HepG2 (cell line): ENCODE measurements around the gene SYCE3. TPM values are rescaled to one million over a fixed set of nuclear protein-coding genes. Genes with fewer than 3 reads are reported as not detected.

Experiments
- ATAC-seq: fragments of 200-7000 bp; cut with Tn5 transposase; 3 replicates; pipeline ENCODE4 v1.9.1; 2020; ENCODE audit warnings: mild to moderate bottlenecking, moderate library complexity
- BruUV-seq: library from RNA; stranded (reverse); fragments of 400-500 nt; replicated peaks from 2 replicates; lab custom pipeline; 2021; lab: Mats Ljungman, UMichigan
- CTCF ChIA-PET: fragments of 300-600 bp; formaldehyde crosslinking; extraction: SDS; loops from one replicate; lab custom pipeline; 2021; ENCODE audit warnings: low total read pairs, inconsistent platforms, low intra/inter-chr PET ratio; lab: Yijun Ruan, JAX
- POLR2A ChIA-PET: fragments of 350-600 bp; sonication (Branson Sonifier 250); formaldehyde crosslinking; loops from one replicate; lab custom pipeline; 2020; ENCODE audit warnings: antibody characterized with exemption, inconsistent platforms; lab: Yijun Ruan, JAX
- DNase-seq: peaks from one replicate; pipeline ENCODE4 v3.0.0-alpha.2; 2015; ENCODE audit warnings: low spot score
- FAIRE-seq: peaks from 3 replicates; lab custom pipeline; 2011; peaks lifted over from hg19 to GRCh38; lab: Jason Lieb, UNC
- H2AFZ ChIP-seq: one replicate; pipeline ENCODE4 v1.6.1; 2011; ENCODE audit warnings: low read length, inconsistent platforms
- H3K27ac ChIP-seq: fragments of 300-600 bp; 3 replicates; pipeline ENCODE4 v1.8.0; 2011; ENCODE audit warnings: mixed run types, mild to moderate bottlenecking, mixed read lengths, low read length, inconsistent platforms; ENCODE audit not compliant: insufficient read depth; ENCODE audit errors: extremely low read length
- H3K27me3 ChIP-seq, 2 experiments: fragments of 200-600 bp in 1 of 2; 2 replicates in 1 of 2; 3 replicates in 1 of 2; pipeline versions ENCODE4 v1.6.0 to v1.8.0; 2011; ENCODE audit warnings: low read length in 2 of 2, mild to moderate bottlenecking in 2 of 2, moderate library complexity in 2 of 2, inconsistent platforms in 1 of 2; ENCODE audit not compliant: insufficient read depth in 2 of 2, control insufficient read depth in 1 of 2
- H3K36me3 ChIP-seq, 2 experiments: fragments of 200-600 bp in 1 of 2; replicated peaks in 1 of 2; 2 replicates in 1 of 2; 3 replicates in 1 of 2; pipeline versions ENCODE4 v1.5.1 to v1.8.0; 2011; ENCODE audit warnings: low read length in 2 of 2, inconsistent platforms in 1 of 2; ENCODE audit not compliant: insufficient read depth in 2 of 2, control insufficient read depth in 1 of 2
- H3K4me1 ChIP-seq: 2 replicates; pipeline ENCODE4 v1.5.1; 2012; ENCODE audit warnings: low read length, inconsistent platforms; ENCODE audit not compliant: insufficient read depth
- H3K4me2 ChIP-seq: 2 replicates; pipeline ENCODE4 v1.6.0; 2011; ENCODE audit warnings: low read depth, low read length, inconsistent platforms
- H3K4me3 ChIP-seq, 3 experiments: fragments of 200-600 bp in 1 of 3; sonication (generic), shearing (Covaris generic) in 1 of 3; replicated peaks in 1 of 3; 2 replicates each; pipeline ENCODE4 v1.5.1; 2011 to 2016; ENCODE audit warnings: low read length in 3 of 3, inconsistent platforms in 2 of 3, low read depth in 2 of 3, mild to moderate bottlenecking in 2 of 3, control low read depth in 1 of 3, mixed read lengths in 1 of 3; ENCODE audit not compliant: insufficient read depth in 1 of 3
- H3K79me2 ChIP-seq: one replicate; pipeline ENCODE4 v1.6.1; 2011; ENCODE audit warnings: low read length, inconsistent platforms; ENCODE audit not compliant: insufficient read depth
- H3K9ac ChIP-seq: 2 replicates; pipeline ENCODE4 v1.6.0; 2011; ENCODE audit warnings: mild to moderate bottlenecking, low read depth, low read length, inconsistent platforms; ENCODE audit not compliant: insufficient read depth
- H3K9me3 ChIP-seq: 2 replicates; pipeline ENCODE4 v1.5.1; 2012; ENCODE audit warnings: mild to moderate bottlenecking, low read length
- H4K20me1 ChIP-seq: 2 replicates; pipeline ENCODE4 v1.6.0; 2011; ENCODE audit warnings: inconsistent platforms, mild to moderate bottlenecking, low read length, moderate library complexity; ENCODE audit not compliant: insufficient read depth
- BCL6 ChIP-seq: IDR thresholded peaks from 2 replicates; pipeline ENCODE4 v1.6.1; 2016; ENCODE audit warnings: missing genetic modification reagents, missing compliant biosample characterization
- DR1 ChIP-seq: sonication (generic); formaldehyde crosslinking; IDR thresholded peaks from 2 replicates; pipeline ENCODE4 v1.8.0; 2021; ENCODE audit warnings: mild to moderate bottlenecking, missing genetic modification reagents, inconsistent platforms
- HNRNPLL ChIP-seq: fragments of 200-400 bp; formaldehyde crosslinking; IDR thresholded peaks from 2 replicates; pipeline ENCODE4 v1.6.1; 2017; ENCODE audit warnings: mild to moderate bottlenecking, low read depth, low read length; ENCODE audit not compliant: poor library complexity, severe bottlenecking
- MLLT10 ChIP-seq: sonication (generic); formaldehyde crosslinking; IDR thresholded peaks from 2 replicates; pipeline ENCODE4 v1.4.0; 2020; ENCODE audit warnings: missing genetic modification reagents
- MTA1 ChIP-seq: sonication (generic); formaldehyde crosslinking; IDR thresholded peaks from 2 replicates; pipeline ENCODE4 v1.4.0; 2020; ENCODE audit warnings: missing genetic modification reagents, mild to moderate bottlenecking, borderline replicate concordance
- MZF1 ChIP-seq: sonication (generic); formaldehyde crosslinking; IDR thresholded peaks from 2 replicates; pipeline ENCODE4 v1.8.1; 2023; ENCODE audit warnings: mild to moderate bottlenecking, missing genetic modification reagents, borderline replicate concordance
- NBN ChIP-seq: fragments of 450-650 bp; conservative IDR thresholded peaks from 2 replicates; pipeline ENCODE4 v1.6.1; 2017
- SP2 ChIP-seq: sonication (generic); formaldehyde crosslinking; IDR thresholded peaks from 2 replicates; pipeline ENCODE4 v1.5.1; 2020; ENCODE audit warnings: mild to moderate bottlenecking, missing genetic modification reagents
- TCF12 ChIP-seq, 2 experiments: fragments of 450-650 bp in 1 of 2; sonication (generic) in 1 of 2; formaldehyde crosslinking in 1 of 2; IDR thresholded peaks; 2 replicates each; pipeline versions ENCODE4 v1.6.1 to v1.8.0; 2017 to 2022; ENCODE audit warnings: antibody characterized with exemption in 1 of 2, mild to moderate bottlenecking in 1 of 2, missing genetic modification reagents in 1 of 2, moderate library complexity in 1 of 2
- ZMYM2 ChIP-seq: sonication (generic); formaldehyde crosslinking; IDR thresholded peaks from 2 replicates; pipeline ENCODE4 v1.8.0; 2022; ENCODE audit warnings: mild to moderate bottlenecking, missing genetic modification reagents
- ZNF430 ChIP-seq: sonication (generic); formaldehyde crosslinking; IDR thresholded peaks from 2 replicates; pipeline ENCODE4 v1.9.0; 2021; ENCODE audit warnings: mild to moderate bottlenecking, missing genetic modification reagents
- ZNF557 ChIP-seq: sonication (generic); formaldehyde crosslinking; IDR thresholded peaks from 2 replicates; pipeline ENCODE4 v1.4.0; 2020; ENCODE audit warnings: missing genetic modification reagents
- ZNF775 ChIP-seq: sonication (generic); formaldehyde crosslinking; IDR thresholded peaks from 2 replicates; pipeline ENCODE4 v1.4.0; 2020; ENCODE audit warnings: missing genetic modification reagents, mild to moderate bottlenecking, moderate library complexity, borderline replicate concordance
- ZSCAN30 ChIP-seq: sonication (generic); formaldehyde crosslinking; IDR thresholded peaks from 2 replicates; pipeline ENCODE4 v1.5.0; 2020; ENCODE audit warnings: mild to moderate bottlenecking, missing genetic modification reagents
- WGBS: methylation state at CpG from one replicate; pipeline ENCODE4 v1.1.6; 2017; ENCODE audit warnings: low lambda C conversion rate; 5-methylcytosine and 5-hydroxymethylcytosine counted together
- in situ Hi-C: cut with HindIII; loops from 2 replicates; pipeline ENCODE4 v1.10.0; 2017; ENCODE audit warnings: low pct_unique_long_range_greater_than_20kb; ENCODE audit not compliant: extremely low pct_ligation_motif_present
- intact Hi-C: fragments of 100-400 bp; cut with micrococcal nuclease; formaldehyde crosslinking; loops from one replicate; pipeline ENCODE4 v1.10.0; 2022; ENCODE audit not compliant: unreplicated experiment
- polyA plus RNA-seq, 8 experiments: library from polyadenylated mRNA; depleted of rRNA in 3 of 8; stranded (reverse) in 7 of 8; unstranded in 1 of 8; fragments of >200 nt; fragmentation: Illumina TruSeq in 4 of 8; extraction: Trizol in 4 of 8; gene quantifications; 2 replicates each; pipeline versions ENCODE4 v1.2.1 to v1.2.3, GENCODE V29; 2011 to 2016; ENCODE audit warnings: low read depth in 4 of 8, missing spikeins in 1 of 8, mixed read lengths in 1 of 8; ENCODE audit not compliant: insufficient read depth in 1 of 8
- total RNA-seq, 5 experiments: library from RNA; depleted of rRNA; stranded (reverse); fragments of >200 nt; fragmentation: Illumina TruSeq; extraction: Trizol; gene quantifications; 2 replicates each; pipeline ENCODE4 v1.2.3, GENCODE V29; 2016; ENCODE audit warnings: low read depth in 1 of 5
- TF ChIP-seq, protein P1 (sequence below): IDR thresholded peaks from 2 replicates; pipeline ENCODE4 v1.6.1; 2018; ENCODE audit warnings: missing genetic modification reagents
- TF ChIP-seq, protein P2 (sequence below): sonication (generic); formaldehyde crosslinking; IDR thresholded peaks from 2 replicates; pipeline ENCODE4 v1.9.0; 2021; ENCODE audit warnings: missing genetic modification reagents, borderline replicate concordance

The SYCE3 gene
- total and polyA plus RNA-seq, 2 of the 13 experiments (the other 11 are each of a cell fraction or from before 2014, with no cell fraction given) = not detected

DNA sequence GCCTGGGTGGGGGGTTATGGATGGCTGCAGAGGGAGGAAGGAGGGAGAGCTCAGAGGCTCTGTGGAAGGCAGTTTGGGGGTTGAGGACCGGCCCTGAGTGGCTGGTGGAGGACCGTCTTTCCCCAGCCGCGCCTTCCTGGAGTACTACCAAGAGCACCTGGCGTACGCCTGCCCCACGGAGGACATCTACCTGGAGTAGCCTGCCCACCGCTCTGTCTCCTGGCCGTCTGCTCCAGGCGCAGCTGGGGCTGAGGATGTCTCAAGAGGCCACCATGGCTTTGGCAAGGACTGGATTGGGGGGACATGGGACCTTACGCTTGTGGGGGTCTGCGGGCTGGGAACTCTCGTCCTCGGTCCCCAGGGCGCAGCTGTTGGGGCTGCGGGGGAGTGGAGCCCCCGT, 47.9 kb upstream of the SYCE3 start:
- 55% methylated on average over 10 of the region's 17 CpGs for WGBS

DNA sequence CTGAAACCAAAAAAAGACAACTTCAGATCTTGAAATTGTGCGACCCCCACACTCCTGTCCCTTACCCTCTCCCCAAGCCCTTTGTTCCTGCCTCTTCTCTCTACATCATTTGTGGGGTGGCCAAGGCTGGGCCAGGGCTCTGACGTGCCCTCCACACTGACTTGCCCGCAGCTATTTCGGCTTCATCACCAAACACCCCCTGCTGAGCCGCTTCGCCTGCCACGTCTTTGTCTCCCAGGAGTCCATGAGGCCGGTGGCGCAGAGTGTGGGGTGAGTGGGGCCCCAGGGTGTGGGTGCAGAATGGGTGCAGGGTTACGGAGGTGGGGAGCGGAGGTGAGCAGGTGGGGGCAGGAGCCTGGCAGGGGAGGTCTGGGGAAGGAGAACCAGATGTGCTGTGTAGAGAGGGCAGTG, 47.3 kb upstream of the SYCE3 start:
- no peak overlapping the region for H2AFZ ChIP-seq
- H3K79me2 ChIP-seq = no peaks in the 10 kb centered on the region
- ATAC-seq (no peak), FAIRE-seq (no peak), DNase-seq (no peak)
- no peak overlapping the region for H3K9ac ChIP-seq
- H3K4me3 ChIP-seq = no peak overlapping the region
- 76% methylated on average over 10 of the region's 11 CpGs for WGBS
- no peaks in the 10 kb centered on the region for H3K36me3 ChIP-seq
- no peaks in the 10 kb centered on the region for H4K20me1 ChIP-seq
- intact Hi-C loops (no loop called here), in situ Hi-C loops (loop anchor here (5.0 kb wide), 1 partner anchor 33 kb away; the partner anchor contains the start of gene CPT1B)
- no peaks in the 10 kb centered on the region for H3K9me3 ChIP-seq
- peaks cover 22% of the 10 kb centered on the region for H3K4me1 ChIP-seq
- H3K27ac ChIP-seq = no peak overlapping the region
- POLR2A ChIA-PET = no interaction called here
- no peak overlapping the region for H3K4me2 ChIP-seq
- BruUV-seq = no TSS peak
- CTCF ChIA-PET = no interaction called here
- H3K27me3 ChIP-seq = peaks cover 0 to 6% of the 10 kb centered on the region in 2 experiments; a peak in 2 of 5 replicates
- TF ChIP-seq, protein P1, sequence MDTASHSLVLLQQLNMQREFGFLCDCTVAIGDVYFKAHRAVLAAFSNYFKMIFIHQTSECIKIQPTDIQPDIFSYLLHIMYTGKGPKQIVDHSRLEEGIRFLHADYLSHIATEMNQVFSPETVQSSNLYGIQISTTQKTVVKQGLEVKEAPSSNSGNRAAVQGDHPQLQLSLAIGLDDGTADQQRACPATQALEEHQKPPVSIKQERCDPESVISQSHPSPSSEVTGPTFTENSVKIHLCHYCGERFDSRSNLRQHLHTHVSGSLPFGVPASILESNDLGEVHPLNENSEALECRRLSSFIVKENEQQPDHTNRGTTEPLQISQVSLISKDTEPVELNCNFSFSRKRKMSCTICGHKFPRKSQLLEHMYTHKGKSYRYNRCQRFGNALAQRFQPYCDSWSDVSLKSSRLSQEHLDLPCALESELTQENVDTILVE (CRISPR knock-in tag) = no peak
- TF ChIP-seq MTA1 (no peak), ZMYM2 (CRISPR knock-in tag) (no peak), ZNF430 (CRISPR knock-in tag) (no peak), SP2 (CRISPR knock-in tag) (no peak), ZSCAN30 (no peak), HNRNPLL (no peak), MZF1 (CRISPR knock-in tag) (no peak), BCL6 (no peak), MLLT10 (CRISPR knock-in tag) (no peak), NBN (no peak), TCF12 (IDR thresholded peaks at IDR 0.05) (no peak), TCF12 (CRISPR knock-in tag; IDR thresholded peaks at IDR 0.05) (no peak), DR1 (CRISPR knock-in tag) (no peak)

More for the DNA sequence above, 47.9 kb upstream of the SYCE3 start:
- H3K9me3 ChIP-seq = no peaks in the 10 kb centered on the region
- FAIRE-seq (no peak), DNase-seq (no peak), ATAC-seq (no peak)
- no peak for TF ChIP-seq ZNF557
- TF ChIP-seq, protein P2, sequence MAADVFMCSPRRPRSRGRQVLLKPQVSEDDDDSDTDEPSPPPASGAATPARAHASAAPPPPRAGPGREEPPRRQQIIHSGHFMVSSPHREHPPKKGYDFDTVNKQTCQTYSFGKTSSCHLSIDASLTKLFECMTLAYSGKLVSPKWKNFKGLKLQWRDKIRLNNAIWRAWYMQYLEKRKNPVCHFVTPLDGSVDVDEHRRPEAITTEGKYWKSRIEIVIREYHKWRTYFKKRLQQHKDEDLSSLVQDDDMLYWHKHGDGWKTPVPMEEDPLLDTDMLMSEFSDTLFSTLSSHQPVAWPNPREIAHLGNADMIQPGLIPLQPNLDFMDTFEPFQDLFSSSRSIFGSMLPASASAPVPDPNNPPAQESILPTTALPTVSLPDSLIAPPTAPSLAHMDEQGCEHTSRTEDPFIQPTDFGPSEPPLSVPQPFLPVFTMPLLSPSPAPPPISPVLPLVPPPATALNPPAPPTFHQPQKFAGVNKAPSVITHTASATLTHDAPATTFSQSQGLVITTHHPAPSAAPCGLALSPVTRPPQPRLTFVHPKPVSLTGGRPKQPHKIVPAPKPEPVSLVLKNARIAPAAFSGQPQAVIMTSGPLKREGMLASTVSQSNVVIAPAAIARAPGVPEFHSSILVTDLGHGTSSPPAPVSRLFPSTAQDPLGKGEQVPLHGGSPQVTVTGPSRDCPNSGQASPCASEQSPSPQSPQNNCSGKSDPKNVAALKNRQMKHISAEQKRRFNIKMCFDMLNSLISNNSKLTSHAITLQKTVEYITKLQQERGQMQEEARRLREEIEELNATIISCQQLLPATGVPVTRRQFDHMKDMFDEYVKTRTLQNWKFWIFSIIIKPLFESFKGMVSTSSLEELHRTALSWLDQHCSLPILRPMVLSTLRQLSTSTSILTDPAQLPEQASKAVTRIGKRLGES (CRISPR knock-in tag) = no peak
- no peak for TF ChIP-seq ZNF775 (CRISPR knock-in tag)
- intact Hi-C loops = no loop called here
- no peak overlapping the region for H3K4me2 ChIP-seq
- H3K9ac ChIP-seq = no peak overlapping the region
- peaks cover 0 to 6% of the 10 kb centered on the region in 2 experiments; a peak in 2 of 5 replicates for H3K27me3 ChIP-seq
- peaks cover 22% of the 10 kb centered on the region for H3K4me1 ChIP-seq
- H3K4me3 ChIP-seq = no peak overlapping the region
- no peak overlapping the region for H2AFZ ChIP-seq
- ChIA-PET CTCF (no interaction called here), POLR2A (no interaction called here)
- H3K36me3 ChIP-seq = no peaks in the 10 kb centered on the region
- in situ Hi-C loops = loop anchor here (5.0 kb wide), 1 partner anchor 33 kb away; the partner anchor contains the start of gene CPT1B
- BruUV-seq = no TSS peak
- H4K20me1 ChIP-seq = no peaks in the 10 kb centered on the region
- H3K27ac ChIP-seq = no peak overlapping the region
- no peaks in the 10 kb centered on the region for H3K79me2 ChIP-seq
